ENCODE measurements around the gene IFI30. TPM values are rescaled to one million over a fixed set of nuclear protein-coding genes. Genes with fewer than 3 reads are reported as not detected.
"Not testable (repeated sequence)": the region's sequence is repeated elsewhere in the genome, so short reads cannot be mapped to it uniquely, and the experiment has no call there.

Gene IFI30
- total RNA-seq, 2 donors from 2014 or later, result 47.1 to 95.2 TPM

DNA sequence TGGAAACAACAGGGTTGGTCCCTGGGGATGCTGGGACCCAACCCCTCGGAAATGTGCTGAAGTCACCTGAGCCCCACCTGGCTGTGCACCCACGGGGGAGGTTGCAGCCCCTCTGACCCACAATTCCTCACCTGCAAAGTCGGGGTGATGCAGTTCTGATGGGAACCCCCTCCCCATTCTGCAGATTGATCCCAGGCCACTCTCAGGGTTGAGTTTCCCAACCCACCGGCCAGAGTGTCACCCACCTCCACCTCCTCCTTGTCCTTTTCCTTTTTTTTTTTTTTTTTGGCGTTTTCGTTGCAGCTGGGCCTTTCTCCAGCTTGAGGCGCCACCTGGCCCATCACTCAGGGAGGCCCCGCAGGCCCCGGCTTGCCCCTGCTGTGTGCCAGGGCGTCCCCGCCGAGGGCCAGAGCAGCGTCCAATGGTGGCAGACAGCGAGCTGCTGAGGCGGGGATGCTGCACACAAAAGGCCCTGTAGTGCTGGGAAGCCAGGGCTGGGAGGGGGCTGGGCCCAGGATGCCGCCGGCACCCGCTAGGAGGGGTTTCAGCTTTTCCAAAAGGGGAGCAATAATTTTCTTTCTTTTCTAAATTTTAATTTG lies 16.0 kb upstream of the IFI30 start:
- H3K36me3 ChIP-seq, result no peaks in the 10 kb centered on the region
- H3K4me3 ChIP-seq, result no peak overlapping the region
- H3K27ac ChIP-seq, result peak overlapping the region; percentile 16
- H3K9ac ChIP-seq (ENCODE audit: low read depth in 2 of 2, low read length in 2 of 2), result peak overlapping the region; percentile 19 to 70
- intact Hi-C loops (cut with DNase I), result no loop called here
- no peaks in the 10 kb centered on the region for H3K9me3 ChIP-seq
- peaks cover 35% of the 10 kb centered on the region for H3K4me1 ChIP-seq
- TF ChIP-seq, protein P1, sequence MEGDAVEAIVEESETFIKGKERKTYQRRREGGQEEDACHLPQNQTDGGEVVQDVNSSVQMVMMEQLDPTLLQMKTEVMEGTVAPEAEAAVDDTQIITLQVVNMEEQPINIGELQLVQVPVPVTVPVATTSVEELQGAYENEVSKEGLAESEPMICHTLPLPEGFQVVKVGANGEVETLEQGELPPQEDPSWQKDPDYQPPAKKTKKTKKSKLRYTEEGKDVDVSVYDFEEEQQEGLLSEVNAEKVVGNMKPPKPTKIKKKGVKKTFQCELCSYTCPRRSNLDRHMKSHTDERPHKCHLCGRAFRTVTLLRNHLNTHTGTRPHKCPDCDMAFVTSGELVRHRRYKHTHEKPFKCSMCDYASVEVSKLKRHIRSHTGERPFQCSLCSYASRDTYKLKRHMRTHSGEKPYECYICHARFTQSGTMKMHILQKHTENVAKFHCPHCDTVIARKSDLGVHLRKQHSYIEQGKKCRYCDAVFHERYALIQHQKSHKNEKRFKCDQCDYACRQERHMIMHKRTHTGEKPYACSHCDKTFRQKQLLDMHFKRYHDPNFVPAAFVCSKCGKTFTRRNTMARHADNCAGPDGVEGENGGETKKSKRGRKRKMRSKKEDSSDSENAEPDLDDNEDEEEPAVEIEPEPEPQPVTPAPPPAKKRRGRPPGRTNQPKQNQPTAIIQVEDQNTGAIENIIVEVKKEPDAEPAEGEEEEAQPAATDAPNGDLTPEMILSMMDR (IDR thresholded peaks at IDR 0.05), result no peak
- no peak for DNase-seq
- H3K27me3 ChIP-seq, result no peaks in the 10 kb centered on the region

DNA sequence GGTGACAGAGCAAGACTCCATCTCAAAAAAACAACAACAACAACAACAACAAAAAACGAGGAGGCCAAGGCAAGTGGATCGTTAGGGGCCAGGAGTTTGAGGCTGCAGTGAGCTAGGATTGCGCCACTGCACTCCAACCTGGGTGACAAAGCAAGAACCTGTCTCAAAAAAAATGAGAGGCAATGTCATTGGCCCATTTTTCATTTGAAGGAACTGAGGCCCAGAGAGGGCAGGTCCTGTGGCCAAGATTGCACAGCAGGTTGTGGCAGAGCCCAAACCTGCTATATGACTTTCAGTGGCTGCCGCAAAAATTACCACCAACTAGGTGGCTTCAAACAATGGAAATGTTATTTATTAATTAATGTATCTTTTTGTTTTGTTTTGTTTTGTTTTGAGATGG lies 15.1 kb upstream of the IFI30 start:
- TF ChIP-seq, protein P1 (IDR thresholded peaks at IDR 0.05), result no peak
- no peaks in the 10 kb centered on the region for H3K9me3 ChIP-seq
- no peak overlapping the region for H3K9ac ChIP-seq (ENCODE audit: low read depth in 2 of 2, low read length in 2 of 2)
- peaks cover 35% of the 10 kb centered on the region for H3K4me1 ChIP-seq
- intact Hi-C loops (cut with DNase I), result no loop called here
- no peaks in the 10 kb centered on the region for H3K36me3 ChIP-seq
- H3K27me3 ChIP-seq, result no peaks in the 10 kb centered on the region
- H3K4me3 ChIP-seq, result no peak overlapping the region
- no peak for DNase-seq
- no peak overlapping the region for H3K27ac ChIP-seq

DNA sequence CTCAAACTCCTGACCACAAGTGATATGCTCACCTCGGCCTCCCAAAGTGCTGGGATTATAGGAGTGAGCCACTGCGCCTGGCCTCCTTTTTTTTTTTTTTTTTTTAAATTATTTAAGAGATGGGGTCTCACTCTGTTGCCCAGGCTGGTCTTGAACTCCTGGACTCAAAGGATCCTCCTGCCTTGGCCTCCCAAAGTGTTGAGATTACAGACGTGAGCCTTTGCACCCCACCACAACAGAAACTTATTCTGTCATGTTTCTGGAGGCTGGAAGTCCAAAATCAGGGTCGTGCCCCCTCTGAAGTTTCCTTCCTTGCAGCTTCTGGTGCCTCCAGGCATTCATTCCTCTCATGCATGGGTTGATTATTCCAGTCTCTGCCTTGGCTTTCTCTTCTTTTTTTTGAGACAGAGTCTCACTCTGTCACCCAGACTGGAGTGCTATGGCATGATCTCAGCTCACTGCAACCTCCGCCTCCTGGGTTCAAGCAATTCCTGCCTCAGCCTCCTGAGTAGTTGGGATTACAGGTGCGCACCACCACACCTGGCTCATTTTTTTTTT lies 14.5 kb upstream of the IFI30 start:
- H3K9ac ChIP-seq (ENCODE audit: low read depth in 2 of 2, low read length in 2 of 2); H3K36me3 ChIP-seq; H3K27ac ChIP-seq; H3K27me3 ChIP-seq; DNase-seq; H3K4me3 ChIP-seq; H3K9me3 ChIP-seq; intact Hi-C loops (cut with DNase I): not testable (repeated sequence)
- H3K4me1 ChIP-seq, result peaks cover 29% of the 10 kb centered on the region

- Histone ChIP-seq H3K27me3 (no peaks in the 10 kb centered on the region), H3K4me3 (no peak overlapping the region), H3K9ac (ENCODE audit: low read depth in 2 of 2, low read length in 2 of 2) (no peak overlapping the region), H3K9me3 (no peaks in the 10 kb centered on the region), H3K4me1 (peaks cover 24% of the 10 kb centered on the region), H3K27ac (no peak overlapping the region), H3K36me3 (no peaks in the 10 kb centered on the region)
- intact Hi-C loops (cut with DNase I), result no loop called here
- DNase-seq, result no peak
- TF ChIP-seq, protein P1 (IDR thresholded peaks at IDR 0.05), result no peak
Measured at GRCh38 chr19:18159810-18160209, 13.8 kb upstream of the IFI30 start.

- peaks cover 21% of the 10 kb centered on the region for H3K4me1 ChIP-seq
- DNase-seq, result no peak
- H3K27ac ChIP-seq, result peak overlapping the region; percentile 18
- H3K36me3 ChIP-seq, result no peaks in the 10 kb centered on the region
- H3K4me3 ChIP-seq, result peak overlapping the region; percentile 36
- H3K9ac ChIP-seq (ENCODE audit: low read depth in 2 of 2, low read length in 2 of 2), result peak overlapping the region; percentile 72 to 77
- no peaks in the 10 kb centered on the region for H3K9me3 ChIP-seq
- no peaks in the 10 kb centered on the region for H3K27me3 ChIP-seq
- TF ChIP-seq, protein P1 (IDR thresholded peaks at IDR 0.05), result no peak
- intact Hi-C loops (cut with DNase I), result no loop called here
Measured at GRCh38 chr19:18160493-18160970, 13.1 kb upstream of the IFI30 start.

DNA sequence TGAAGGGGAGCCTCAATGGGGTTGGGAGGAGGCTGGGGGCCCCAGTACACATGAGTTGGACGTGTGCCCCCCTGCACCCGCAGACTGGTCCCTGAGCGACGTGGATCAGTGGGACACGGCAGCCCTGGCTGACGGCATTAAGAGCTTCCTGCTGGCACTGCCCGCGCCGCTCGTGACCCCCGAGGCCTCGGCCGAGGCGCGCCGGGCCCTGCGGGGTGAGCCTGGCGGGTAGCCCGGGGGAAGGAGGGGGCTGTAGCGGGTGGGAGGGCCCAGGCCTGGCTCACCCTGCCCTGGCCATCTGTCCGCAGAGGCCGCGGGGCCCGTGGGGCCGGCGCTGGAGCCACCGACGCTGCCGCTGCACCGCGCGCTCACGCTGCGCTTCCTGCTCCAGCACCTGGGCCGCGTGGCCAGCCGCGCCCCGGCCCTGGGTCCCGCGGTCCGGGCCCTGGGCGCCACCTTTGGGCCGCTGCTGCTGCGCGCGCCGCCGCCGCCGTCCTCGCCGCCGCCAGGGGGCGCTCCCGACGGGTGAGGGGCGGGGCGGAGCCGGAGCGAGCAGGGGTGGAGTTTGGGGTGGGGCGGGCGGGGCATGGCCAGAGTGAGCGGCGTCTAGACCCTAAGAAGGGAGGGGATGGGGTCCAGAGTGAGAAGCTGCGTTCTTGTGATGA lies 12.5 kb upstream of the IFI30 start:
- Histone ChIP-seq H3K27ac (peak overlapping the region; percentile 18), H3K4me3 (peak overlapping the region; percentile 36), H3K27me3 (no peaks in the 10 kb centered on the region), H3K9ac (ENCODE audit: low read depth in 2 of 2, low read length in 2 of 2) (peak overlapping the region; percentile 72 to 77), H3K4me1 (peaks cover 15% of the 10 kb centered on the region), H3K36me3 (no peaks in the 10 kb centered on the region), H3K9me3 (no peaks in the 10 kb centered on the region)
- intact Hi-C loops (cut with DNase I), result no loop called here
- peak; percentile 79 for DNase-seq
- TF ChIP-seq, protein P1 (IDR thresholded peaks at IDR 0.05), result peak; percentile 27

Data from colonic mucosa (tissue), 4 donors.